ENCODE results near the gene NSFL1C. TPM values are rescaled to one million over a fixed set of nuclear protein-coding genes. Genes with fewer than 3 reads are reported as not detected.

NSFL1C gene
- total RNA-seq, 2 donors from 2014 or later, result 67.4 to 76.0 TPM

DNA sequence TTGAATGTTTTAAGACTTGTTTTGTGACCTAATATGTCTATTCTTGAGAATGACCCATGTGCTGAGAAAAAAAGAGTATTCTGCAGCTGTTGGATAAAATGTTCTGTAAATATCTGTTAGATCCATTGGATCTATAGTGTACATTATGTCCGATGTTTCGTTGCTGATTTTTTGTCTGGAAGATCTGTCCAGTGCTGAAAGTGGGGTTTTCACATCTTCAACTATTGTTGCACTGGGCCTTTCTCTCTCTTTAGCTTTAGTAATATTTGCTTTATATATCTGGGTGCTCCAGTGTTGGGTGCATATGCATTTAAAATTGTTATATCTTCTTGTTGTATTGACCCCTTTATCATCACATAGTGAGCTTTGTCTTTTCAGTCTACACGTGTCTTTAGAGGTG, 30.3 kb upstream of the NSFL1C start:
- H3K9me3 ChIP-seq, result no peaks in the 10 kb centered on the region
- H3K9ac ChIP-seq (ENCODE audit: low read depth in 2 of 2, low read length in 2 of 2), result no peak overlapping the region
- H3K36me3 ChIP-seq, result no peaks in the 10 kb centered on the region
- no peak overlapping the region for H3K4me3 ChIP-seq
- TF ChIP-seq CTCF (IDR thresholded peaks at IDR 0.05), result no peak
- no peaks in the 10 kb centered on the region for H3K4me1 ChIP-seq
- no peaks in the 10 kb centered on the region for H3K27me3 ChIP-seq
- no peak overlapping the region for H3K27ac ChIP-seq
- no peak for DNase-seq
- intact Hi-C loops (cut with DNase I), result no loop called here

DNA sequence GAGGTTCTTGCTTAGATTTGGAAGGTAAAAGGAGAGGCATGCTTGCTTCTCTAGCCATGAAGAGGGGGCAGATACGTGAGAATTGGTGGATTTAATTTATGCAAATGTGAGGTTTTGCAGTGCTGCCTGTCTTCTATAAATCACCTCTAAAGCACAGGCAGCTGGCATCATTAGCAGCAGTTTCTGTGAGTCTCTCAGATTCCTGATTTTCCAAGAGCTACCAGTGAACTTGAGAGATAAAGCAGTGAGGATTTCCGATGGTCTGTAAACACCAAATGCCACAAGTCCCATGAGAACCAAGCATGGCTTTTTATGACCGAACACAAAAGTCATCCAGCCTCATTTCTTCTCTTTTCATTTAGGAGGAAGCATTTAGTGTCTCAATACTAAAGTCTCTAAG, 27.8 kb upstream of the NSFL1C start:
- Histone ChIP-seq H3K9ac (ENCODE audit: low read depth in 2 of 2, low read length in 2 of 2) (no peak overlapping the region), H3K4me3 (no peak overlapping the region), H3K9me3 (no peaks in the 10 kb centered on the region), H3K27me3 (no peaks in the 10 kb centered on the region), H3K27ac (no peak overlapping the region), H3K36me3 (no peaks in the 10 kb centered on the region), H3K4me1 (no peaks in the 10 kb centered on the region)
- DNase-seq, result no peak
- no peak for TF ChIP-seq CTCF (IDR thresholded peaks at IDR 0.05)
- intact Hi-C loops (cut with DNase I), result no loop called here

DNA sequence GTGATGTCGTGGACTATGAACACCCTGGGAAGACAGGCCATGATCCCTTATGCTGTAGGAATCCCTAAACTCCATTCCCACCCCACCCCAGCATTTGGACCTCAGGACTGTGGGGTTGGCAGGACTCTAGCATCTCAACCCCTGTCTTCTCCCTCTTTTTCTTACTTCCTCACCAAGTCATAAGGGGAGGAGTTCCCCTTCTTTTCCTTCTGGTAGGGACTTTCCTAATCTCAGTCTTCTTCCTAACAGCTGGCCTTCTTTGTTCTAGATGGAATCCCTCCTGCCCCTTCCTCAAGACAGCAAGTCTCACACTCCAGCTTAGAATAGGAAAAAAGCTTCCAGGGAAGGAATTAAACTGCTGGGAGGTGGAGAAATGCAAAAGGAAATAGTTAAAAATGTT, 26.9 kb upstream of the NSFL1C start:
- intact Hi-C loops (cut with DNase I), result no loop called here
- no peak for TF ChIP-seq CTCF (IDR thresholded peaks at IDR 0.05)
- no peak overlapping the region for H3K9ac ChIP-seq (ENCODE audit: low read depth in 2 of 2, low read length in 2 of 2)
- H3K27me3 ChIP-seq, result no peaks in the 10 kb centered on the region
- H3K4me3 ChIP-seq, result no peak overlapping the region
- no peaks in the 10 kb centered on the region for H3K4me1 ChIP-seq
- H3K27ac ChIP-seq, result no peak overlapping the region
- no peaks in the 10 kb centered on the region for H3K9me3 ChIP-seq
- H3K36me3 ChIP-seq, result no peaks in the 10 kb centered on the region
- DNase-seq, result no peak

GRCh38 chr20:1491860-1492642, 25.4 kb upstream of the NSFL1C start:
- Histone ChIP-seq H3K4me3 (no peak overlapping the region), H3K4me1 (no peaks in the 10 kb centered on the region), H3K9me3 (no peaks in the 10 kb centered on the region), H3K9ac (ENCODE audit: low read depth in 2 of 2, low read length in 2 of 2) (no peak overlapping the region), H3K27me3 (no peaks in the 10 kb centered on the region), H3K27ac (peak overlapping the region; percentile 46), H3K36me3 (no peaks in the 10 kb centered on the region)
- intact Hi-C loops (cut with DNase I), result no loop called here
- TF ChIP-seq CTCF (IDR thresholded peaks at IDR 0.05), result no peak
- DNase-seq, result no peak

DNA sequence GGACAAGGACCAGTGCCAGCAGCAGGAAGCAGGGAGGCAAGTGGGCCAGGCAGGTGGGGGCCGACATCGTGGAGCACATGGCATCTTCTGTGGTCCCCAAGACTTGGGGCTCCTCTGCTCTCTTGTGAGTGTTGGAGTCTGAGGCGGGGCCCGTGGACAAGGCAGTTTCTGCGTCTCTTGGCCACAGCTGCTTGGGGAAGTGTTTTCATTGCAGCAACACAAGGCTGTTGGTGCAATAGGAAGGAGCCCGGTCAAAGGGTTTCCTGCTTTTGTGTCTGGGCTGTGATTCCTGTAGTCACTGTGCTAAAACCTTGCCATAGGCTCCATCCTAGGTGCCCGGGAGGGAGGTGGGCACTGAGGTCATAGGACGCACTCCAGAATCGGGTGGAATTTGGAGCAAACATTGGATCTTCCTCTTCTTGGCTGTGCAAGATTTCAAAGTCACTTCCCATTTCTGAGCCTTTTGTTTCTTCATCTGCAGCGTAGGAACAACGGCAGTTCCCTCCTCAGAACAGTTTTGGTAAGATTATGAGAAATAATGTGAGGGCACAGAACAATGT, 24.7 kb upstream of the NSFL1C start, which contains the start of gene SIRPB2:
SIRPB2 (minus strand) TSS at position 140 of the 560 bp plus-strand sequence; CDS start at position 79, 61 bp downstream.
- Histone ChIP-seq H3K4me1 (no peaks in the 10 kb centered on the region), H3K9ac (ENCODE audit: low read depth in 2 of 2, low read length in 2 of 2) (peak within 1 kb of the TSS; percentile 28 to 37), H3K27ac (peak within 1 kb of the TSS; percentile 46), H3K4me3 (peak within 1 kb of the TSS; percentile 9), H3K27me3 (no peaks in the 10 kb centered on the region), H3K9me3 (no peaks in the 10 kb centered on the region), H3K36me3 (no peaks in the 10 kb centered on the region)
- no peak for TF ChIP-seq CTCF (IDR thresholded peaks at IDR 0.05)
- no peak for DNase-seq
- intact Hi-C loops (cut with DNase I), result no loop called here
